Activated CD8-positive, alpha-beta memory T cell treated with anti-CD3 and anti-CD28 coated beads, Interleukin-2, amount 10 ng/mL, durations not matched to agents 7 days and 5 days (primary cell): ENCODE results near the gene TMEM50B. TPM values are rescaled to one million over a fixed set of nuclear protein-coding genes. Genes with fewer than 3 reads are reported as not detected.
"Not testable (repeated sequence)": the region's sequence is repeated elsewhere in the genome, so short reads cannot be mapped to it uniquely, and the experiment has no call there.

Experiments used
- ATAC-seq: fragments of 150-1000 bp; cut with Tn5 transposase; one replicate; pipeline ENCODE4 v1.10.0; 2021; ENCODE audit warnings: moderate library complexity
- CTCF ChIA-PET: fragments of 350-600 bp; sonication (Branson Sonifier 250); formaldehyde crosslinking; loops from one replicate; lab custom pipeline; 2021; ENCODE audit warnings: antibody characterized with exemption; lab: Charles Lee
- DNase-seq: peaks from one replicate; pipeline ENCODE4 v3.0.0-alpha.2; 2020
- H3K27ac Mint-ChIP-seq: one replicate; pipeline ENCODE4 v1.8.0; 2021; ENCODE audit warnings: mild to moderate bottlenecking, mixed read lengths
- H3K27me3 Mint-ChIP-seq: one replicate; pipeline ENCODE4 v1.8.0; 2021; ENCODE audit warnings: mixed read lengths
- H3K36me3 Mint-ChIP-seq: one replicate; pipeline ENCODE4 v1.8.0; 2021; ENCODE audit warnings: mild to moderate bottlenecking, mixed read lengths
- H3K4me1 Mint-ChIP-seq: one replicate; pipeline ENCODE4 v1.8.0; 2021; ENCODE audit warnings: mixed read lengths
- H3K4me3 Mint-ChIP-seq: one replicate; pipeline ENCODE4 v1.8.0; 2021; ENCODE audit warnings: mild to moderate bottlenecking, moderate library complexity, mixed read lengths
- H3K9me3 Mint-ChIP-seq: one replicate; pipeline ENCODE4 v1.8.0; 2022; ENCODE audit warnings: low read depth, mixed read lengths
- total RNA-seq, 2 experiments: library from RNA; stranded (reverse); gene quantifications; one replicate each; pipeline ENCODE4 v1.2.3, GENCODE V29; 2021

TMEM50B gene
- total RNA-seq = 10 to 100 TPM; 23.6 to 32.7 TPM

DNA sequence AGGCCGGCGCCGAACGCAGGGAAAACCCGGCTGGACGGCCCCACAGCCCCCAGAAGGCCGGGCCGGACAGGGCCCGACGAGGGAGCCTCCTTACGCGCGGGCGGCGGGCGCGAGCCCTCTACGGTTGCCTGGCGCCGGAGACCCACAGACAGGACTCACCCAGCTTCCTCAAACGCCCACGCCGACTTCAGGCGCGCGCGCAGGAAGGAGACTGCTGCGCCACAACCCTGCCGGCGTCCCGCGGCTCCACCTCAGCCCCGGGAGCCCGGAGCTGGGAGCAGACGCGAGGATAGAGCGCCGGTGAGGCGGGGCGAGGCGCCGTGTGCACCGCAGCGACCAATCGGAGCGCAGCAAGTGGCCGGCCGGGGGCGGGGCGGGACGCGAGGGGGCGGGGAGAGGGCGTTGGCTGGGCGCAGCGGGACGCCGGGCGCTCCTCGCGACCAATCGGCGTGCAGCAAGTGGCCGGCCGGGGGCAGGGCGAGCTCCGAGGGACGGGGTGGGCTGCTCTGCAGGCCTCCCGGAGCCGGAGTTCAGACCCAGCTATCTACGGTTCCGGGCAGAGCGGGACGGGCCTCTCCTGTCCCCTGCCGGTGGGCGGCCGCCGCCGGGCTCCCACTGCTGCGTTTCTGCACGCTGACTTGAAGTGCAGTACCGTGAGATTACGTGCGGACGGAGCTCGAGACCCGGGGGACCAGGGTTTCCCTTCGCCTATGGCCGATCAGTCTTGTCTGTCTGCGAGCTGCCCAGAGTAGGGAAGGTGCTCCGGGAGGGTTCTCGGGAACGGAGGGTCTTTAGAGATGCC, at the start of gene TMEM50B:
TMEM50B (minus strand) TSS at position 296 of the 802 bp plus-strand sequence. CDS start 11,089 bp downstream, outside the sequence.
- CTCF ChIA-PET = interaction anchor here (0.6 to 2.3 kb wide), 13 partner anchors 10 to 280 kb away, joined by 3 to 27 read pairs (median 3); partner anchors contain the start of genes DNAJC28 and DONSON
- H3K4me1 Mint-ChIP-seq = peaks cover 13% of the 10 kb centered on the region
- peak; percentile 94 for ATAC-seq

GRCh38 chr21:33522953-33523349, 43.2 kb upstream of the TMEM50B start:
- ATAC-seq = no peak
- Mint-ChIP-seq H3K4me1 (no peaks in the 10 kb centered on the region), H3K27ac (no peak overlapping the region), H3K27me3 (no peaks in the 10 kb centered on the region), H3K4me3 (no peak overlapping the region), H3K9me3 (no peaks in the 10 kb centered on the region), H3K36me3 (peaks cover 41% of the 10 kb centered on the region)
- DNase-seq = no peak
- CTCF ChIA-PET = no interaction called here

More for the DNA sequence above, at the start of gene TMEM50B:
- peak; percentile 96 for DNase-seq
- peak within 1 kb of the TSS; percentile 89 for H3K27ac Mint-ChIP-seq
- H3K4me3 Mint-ChIP-seq = peak within 1 kb of the TSS; percentile 91
- H3K27me3 Mint-ChIP-seq = no peaks in the 10 kb centered on the region
- no peaks in the 10 kb centered on the region for H3K36me3 Mint-ChIP-seq
- H3K9me3 Mint-ChIP-seq = no peaks in the 10 kb centered on the region

DNA sequence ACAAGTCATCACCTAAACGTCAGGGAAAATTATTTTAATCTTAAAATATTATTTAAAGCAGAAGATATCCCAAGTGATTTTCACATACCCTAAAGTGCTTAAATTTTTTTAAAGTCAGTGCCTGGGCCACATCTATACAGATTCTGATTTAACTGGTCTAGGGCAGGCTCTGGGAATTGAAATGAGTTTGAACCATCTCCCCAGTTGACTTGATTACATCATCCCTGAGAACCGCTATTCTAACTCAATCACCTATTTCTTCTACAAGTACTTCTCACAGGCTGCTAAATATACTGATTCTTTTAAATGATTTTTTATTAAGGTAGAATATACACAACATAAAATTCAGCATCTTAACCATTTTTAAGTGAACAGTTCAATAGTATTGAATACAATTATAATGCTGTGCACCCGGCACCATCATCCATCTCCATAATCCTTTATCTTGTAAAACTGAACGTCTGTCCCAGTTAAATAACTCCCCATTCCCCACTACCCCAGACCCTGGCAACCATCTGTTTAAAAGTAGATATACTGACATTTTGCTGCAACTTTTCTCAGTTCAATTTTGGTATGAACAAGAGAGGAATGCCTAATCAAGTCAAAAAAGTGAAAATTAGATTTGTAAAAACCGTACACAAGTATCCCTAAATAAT, 42.7 kb upstream of the TMEM50B start:
- Mint-ChIP-seq H3K27me3 (no peaks in the 10 kb centered on the region), H3K27ac (peak overlapping the region; percentile 9), H3K4me1 (no peaks in the 10 kb centered on the region), H3K9me3 (no peaks in the 10 kb centered on the region), H3K36me3 (peaks cover 39% of the 10 kb centered on the region), H3K4me3 (no peak overlapping the region)
- no peak for ATAC-seq
- no peak for DNase-seq
- CTCF ChIA-PET = no interaction called here

- CTCF ChIA-PET = interaction anchor here (0.7 to 5.4 kb wide), 4 partner anchors 15 to 87 kb away, joined by 3 to 16 read pairs (median 4); no protein-coding TSS in a partner anchor
- peaks cover 47% of the 10 kb centered on the region for H3K36me3 Mint-ChIP-seq
- no peak overlapping the region for H3K27ac Mint-ChIP-seq
- no peak for DNase-seq
- no peak overlapping the region for H3K4me3 Mint-ChIP-seq
- no peaks in the 10 kb centered on the region for H3K27me3 Mint-ChIP-seq
- no peak for ATAC-seq
- no peaks in the 10 kb centered on the region for H3K9me3 Mint-ChIP-seq
- peaks cover 14% of the 10 kb centered on the region for H3K4me1 Mint-ChIP-seq
These were observed 39.1 kb upstream of the TMEM50B start for GRCh38 chr21:33518899-33519298.

DNA sequence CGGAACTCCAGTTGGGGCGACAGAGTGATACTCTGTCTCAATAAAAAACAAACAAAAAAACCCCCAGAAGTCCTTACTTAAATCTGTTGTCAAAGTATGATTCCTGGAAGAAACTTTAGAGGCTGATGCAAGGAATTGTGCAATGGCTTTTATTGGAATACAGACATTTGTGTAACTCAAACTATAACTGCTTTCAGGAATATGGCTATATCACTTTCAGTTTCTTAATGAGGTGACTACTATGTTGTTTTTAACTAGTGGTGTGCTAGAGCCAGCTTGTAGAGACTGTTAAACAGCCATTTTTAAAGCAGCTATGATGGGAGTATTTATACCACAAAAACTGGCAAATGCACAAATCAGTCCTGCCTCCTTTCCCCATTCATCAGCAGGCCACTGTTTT, 34.5 kb upstream of the TMEM50B start:
- CTCF ChIA-PET = no interaction called here
- H3K27ac Mint-ChIP-seq = peak overlapping the region; percentile 75
- peaks cover 51% of the 10 kb centered on the region for H3K36me3 Mint-ChIP-seq
- DNase-seq = no peak
- H3K4me3 Mint-ChIP-seq = no peak overlapping the region
- H3K9me3 Mint-ChIP-seq = no peaks in the 10 kb centered on the region
- H3K27me3 Mint-ChIP-seq = no peaks in the 10 kb centered on the region
- ATAC-seq = no peak
- H3K4me1 Mint-ChIP-seq = peaks cover 15% of the 10 kb centered on the region

- Mint-ChIP-seq H3K27me3 (no peaks in the 10 kb centered on the region), H3K9me3 (no peaks in the 10 kb centered on the region), H3K4me1 (peaks cover 15% of the 10 kb centered on the region), H3K4me3 (no peak overlapping the region), H3K27ac (no peak overlapping the region), H3K36me3 (peaks cover 52% of the 10 kb centered on the region)
- ATAC-seq = no peak
- no peak for DNase-seq
- CTCF ChIA-PET = no interaction called here
These were observed 32.7 kb upstream of the TMEM50B start for GRCh38 chr21:33512481-33512880.

DNA sequence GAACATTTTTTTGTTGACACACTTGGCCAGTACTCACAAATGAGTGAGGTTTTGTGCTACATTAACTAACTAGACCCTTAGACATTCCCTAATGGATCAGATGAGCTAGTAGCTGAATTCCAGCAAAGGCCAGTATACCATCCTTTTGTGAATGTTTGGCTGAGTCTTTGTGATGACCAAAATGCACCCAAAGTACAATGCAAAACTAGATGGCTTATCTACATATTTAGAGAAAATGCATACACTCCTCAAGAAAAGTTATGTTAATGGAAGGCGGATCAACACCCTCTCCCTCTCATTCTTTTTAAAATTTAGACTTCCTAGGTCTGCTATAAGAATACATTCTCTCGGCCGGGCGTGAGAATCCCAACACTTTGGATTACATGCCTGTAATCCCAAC, 31.9 kb upstream of the TMEM50B start:
- no peak overlapping the region for H3K4me3 Mint-ChIP-seq
- no peak for DNase-seq
- H3K27ac Mint-ChIP-seq = no peak overlapping the region
- H3K36me3 Mint-ChIP-seq = peaks cover 51% of the 10 kb centered on the region
- no peaks in the 10 kb centered on the region for H3K27me3 Mint-ChIP-seq
- peaks cover 15% of the 10 kb centered on the region for H3K4me1 Mint-ChIP-seq
- H3K9me3 Mint-ChIP-seq = no peaks in the 10 kb centered on the region
- no peak for ATAC-seq
- CTCF ChIA-PET = no interaction called here

- no peak overlapping the region for H3K4me3 Mint-ChIP-seq
- DNase-seq (no peak), ATAC-seq (no peak)
- H3K27me3 Mint-ChIP-seq = no peaks in the 10 kb centered on the region
- H3K9me3 Mint-ChIP-seq = no peaks in the 10 kb centered on the region
- CTCF ChIA-PET = no interaction called here
- peaks cover 15% of the 10 kb centered on the region for H3K4me1 Mint-ChIP-seq
- peaks cover 49% of the 10 kb centered on the region for H3K36me3 Mint-ChIP-seq
- H3K27ac Mint-ChIP-seq = no peak overlapping the region
These were observed 31.1 kb upstream of the TMEM50B start for GRCh38 chr21:33510826-33511225.

GRCh38 chr21:33507003-33507402, 27.2 kb upstream of the TMEM50B start:
- not testable (repeated sequence) for H3K4me3 Mint-ChIP-seq, H3K27ac Mint-ChIP-seq, H3K27me3 Mint-ChIP-seq, ATAC-seq, H3K9me3 Mint-ChIP-seq, DNase-seq, H3K4me1 Mint-ChIP-seq
- H3K36me3 Mint-ChIP-seq = peaks cover 65% of the 10 kb centered on the region
- CTCF ChIA-PET = interaction anchor here (1.5 to 1.8 kb wide), 2 partner anchors 16 to 25 kb away, joined by 3 read pairs; partner anchors contain the start of gene DNAJC28

DNA sequence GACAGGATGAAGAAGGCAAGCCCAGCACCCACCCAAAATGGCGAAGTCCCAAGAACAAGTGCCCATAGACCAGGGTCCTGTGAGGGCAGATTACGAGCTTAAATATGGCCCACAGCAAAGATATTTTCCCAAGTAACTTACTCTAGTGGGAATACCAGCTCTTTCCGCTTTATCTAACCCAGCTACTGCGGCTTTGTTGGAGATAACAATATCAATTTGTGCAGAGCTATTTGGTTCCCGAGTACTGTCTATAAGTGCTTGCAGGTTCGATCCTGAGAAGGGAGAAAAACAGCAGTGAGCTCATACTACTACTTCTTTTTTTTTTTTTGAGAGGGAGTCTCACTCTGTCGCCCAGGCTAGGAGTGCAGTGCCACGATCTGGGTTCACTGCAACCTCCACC, 26.1 kb upstream of the TMEM50B start:
- DNase-seq (no peak), ATAC-seq (no peak)
- Mint-ChIP-seq H3K9me3 (no peaks in the 10 kb centered on the region), H3K27me3 (no peaks in the 10 kb centered on the region), H3K4me3 (no peak overlapping the region), H3K4me1 (no peaks in the 10 kb centered on the region), H3K36me3 (peaks cover 56% of the 10 kb centered on the region), H3K27ac (no peak overlapping the region)
- CTCF ChIA-PET = interaction anchor here (1.8 kb wide), 1 partner anchor 15 kb away, joined by 3 read pairs; the partner anchor contains the start of gene DNAJC28

- Mint-ChIP-seq H3K27me3 (peaks cover 15% of the 10 kb centered on the region), H3K36me3 (no peaks in the 10 kb centered on the region), H3K27ac (no peak overlapping the region), H3K9me3 (no peaks in the 10 kb centered on the region), H3K4me1 (peaks cover 5% of the 10 kb centered on the region), H3K4me3 (no peak overlapping the region)
- CTCF ChIA-PET = no interaction called here
- DNase-seq (no peak), ATAC-seq (no peak)
These were observed 16.6 kb upstream of the TMEM50B start for GRCh38 chr21:33496345-33496744.

- Mint-ChIP-seq H3K27me3 (peaks cover 15% of the 10 kb centered on the region), H3K27ac (no peak overlapping the region), H3K9me3 (no peaks in the 10 kb centered on the region), H3K4me1 (peaks cover 9% of the 10 kb centered on the region), H3K4me3 (no peak overlapping the region), H3K36me3 (no peaks in the 10 kb centered on the region)
- CTCF ChIA-PET = no interaction called here
- no peak for ATAC-seq
- no peak for DNase-seq
These were observed 16.0 kb upstream of the TMEM50B start for GRCh38 chr21:33495743-33496142.

DNA sequence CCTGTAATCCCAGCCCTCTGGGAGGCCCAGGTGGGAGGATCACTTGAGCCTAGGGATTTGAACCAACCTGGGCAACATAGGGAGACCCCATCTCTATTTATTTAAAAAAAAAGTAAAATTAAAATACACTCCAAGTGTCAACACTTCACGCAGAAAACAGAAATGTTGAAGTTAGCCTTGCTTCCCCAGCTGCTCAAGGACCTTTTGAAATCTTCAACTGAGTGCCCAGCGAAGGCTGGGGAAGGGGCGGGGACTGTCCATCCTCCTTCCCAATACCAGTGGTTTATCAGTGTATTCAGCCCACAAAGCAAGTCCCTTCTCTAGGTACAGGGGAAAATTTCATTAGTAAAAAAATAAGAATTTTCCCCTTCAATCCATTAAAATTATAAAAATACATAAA, 14.0 kb upstream of the TMEM50B start:
- no peak overlapping the region for H3K27ac Mint-ChIP-seq
- peaks cover 15% of the 10 kb centered on the region for H3K27me3 Mint-ChIP-seq
- CTCF ChIA-PET = no interaction called here
- ATAC-seq (no peak), DNase-seq (no peak)
- H3K4me3 Mint-ChIP-seq = no peak overlapping the region
- no peaks in the 10 kb centered on the region for H3K9me3 Mint-ChIP-seq
- no peaks in the 10 kb centered on the region for H3K36me3 Mint-ChIP-seq
- peaks cover 10% of the 10 kb centered on the region for H3K4me1 Mint-ChIP-seq
